ENCODE results near the gene ANKRD44. TPM values are rescaled to one million over a fixed set of nuclear protein-coding genes. Genes with fewer than 3 reads are reported as not detected.

Gene ANKRD44
- total RNA-seq, 1 experiment from 2014 or later: 0.68 TPM

GRCh38 chr2:197306024-197306695 is 4.4 kb downstream of the ANKRD44 start:
- no peak overlapping the region for H3K27ac Mint-ChIP-seq
- POLR2A ChIA-PET: no interaction called here
- no peak overlapping the region for H3K4me3 Mint-ChIP-seq
- peaks cover 39% of the 10 kb centered on the region for H3K27me3 Mint-ChIP-seq (ENCODE audit: low read depth)
- no peak for ATAC-seq
- H3K4me1 Mint-ChIP-seq: peaks cover 2% of the 10 kb centered on the region
- no peaks in the 10 kb centered on the region for H3K36me3 Mint-ChIP-seq
- no peaks in the 10 kb centered on the region for H3K9me3 Mint-ChIP-seq
- no peak for DNase-seq (ENCODE audit: low spot score)
- CTCF ChIA-PET: no interaction called here
- TF ChIP-seq ZNF317 (CRISPR knock-in tag; IDR thresholded peaks at IDR 0.05; ENCODE audit: borderline replicate concordance, low read depth): no peak
- no peak for TF ChIP-seq FOXJ3 (CRISPR knock-in tag; IDR thresholded peaks at IDR 0.05; ENCODE audit: borderline replicate concordance)
- no peak for TF ChIP-seq ESRRA (CRISPR knock-in tag; IDR thresholded peaks at IDR 0.05; ENCODE audit: borderline replicate concordance)
- no peak for TF ChIP-seq PRDM15 (CRISPR knock-in tag; IDR thresholded peaks at IDR 0.05)
- TF ChIP-seq AR (CRISPR knock-in tag; IDR thresholded peaks at IDR 0.05): no peak
- TF ChIP-seq ATF6 (CRISPR knock-in tag; IDR thresholded peaks at IDR 0.05): no peak
- TF ChIP-seq ERG (CRISPR knock-in tag; IDR thresholded peaks at IDR 0.05): no peak
- no peak for TF ChIP-seq CREB1 (CRISPR knock-in tag; IDR thresholded peaks at IDR 0.05)
- no peak for TF ChIP-seq FOXK1 (CRISPR knock-in tag; IDR thresholded peaks at IDR 0.05)
- TF ChIP-seq CTCF (IDR thresholded peaks at IDR 0.05): no peak
- no peak for TF ChIP-seq OVOL2 (CRISPR knock-in tag; IDR thresholded peaks at IDR 0.05; ENCODE audit: borderline replicate concordance)
- TF ChIP-seq STAT6 (CRISPR knock-in tag; conservative IDR thresholded peaks at IDR 0.05; ENCODE audit: low read depth): no peak
- TF ChIP-seq USF1 (CRISPR knock-in tag; IDR thresholded peaks at IDR 0.05): no peak
